K562 (cell line): ENCODE measurements around the gene PITPNB. TPM values are rescaled to one million over a fixed set of nuclear protein-coding genes. Genes with fewer than 3 reads are reported as not detected.

Experiments used
- ATAC-seq: fragments of 200-7000 bp; cut with Tn5 transposase; 3 replicates; pipeline ENCODE4 v1.9.1; 2020; ENCODE audit warnings: moderate library complexity
- BruUV-seq: library from RNA; stranded (reverse); fragments of 400-500 nt; replicated peaks from 2 replicates; lab custom pipeline; 2021; lab: Mats Ljungman, UMichigan
- CTCF ChIA-PET: fragments of 300-600 bp; formaldehyde crosslinking; extraction: SDS; loops from one replicate; lab custom pipeline; 2021; ENCODE audit warnings: low intra/inter-chr PET ratio; lab: Yijun Ruan, JAX
- POLR2A ChIA-PET: fragments of 300-600, 350-650 bp; sonication (Branson Sonifier 250); formaldehyde crosslinking; extraction: SDS; loops from one replicate; lab custom pipeline; 2021; ENCODE audit warnings: antibody characterized with exemption, inconsistent platforms; lab: Yijun Ruan, JAX
- DNase-seq, 4 experiments: peaks; one replicate each; pipeline versions ENCODE4 v3.0.0 to v3.0.0-alpha.2; 2011 to 2018; ENCODE audit warnings: low spot score in 3 of 4, mixed read lengths in 3 of 4; ENCODE audit errors: extremely low read depth in 1 of 4
- FAIRE-seq: peaks from 2 replicates; lab custom pipeline; 2011; peaks lifted over from hg19 to GRCh38; lab: Jason Lieb, UNC
- H2AFZ ChIP-seq: 2 replicates; pipeline ENCODE4 v1.6.0; 2011; ENCODE audit warnings: low read depth, low read length, control low read depth, inconsistent platforms
- H3K27ac ChIP-seq: fragments of 200-600 bp; 3 replicates; pipeline ENCODE4 v1.8.0; 2011; ENCODE audit warnings: low read depth, mild to moderate bottlenecking, control low read depth, inconsistent platforms, low read length, moderate library complexity, mixed read lengths; ENCODE audit errors: extremely low read depth
- H3K27me3 ChIP-seq, 2 experiments: fragments of 300-600 bp in 1 of 2; 2 replicates in 1 of 2; 3 replicates in 1 of 2; pipeline versions ENCODE4 v1.6.0 to v1.8.0; 2011; ENCODE audit warnings: inconsistent platforms in 2 of 2, low read length in 2 of 2, mild to moderate bottlenecking in 1 of 2, mixed read lengths in 1 of 2, moderate library complexity in 1 of 2; ENCODE audit not compliant: control insufficient read depth in 2 of 2, insufficient read depth in 2 of 2
- H3K36me3 ChIP-seq: fragments of 300-600 bp; 3 replicates; pipeline ENCODE4 v1.8.0; 2011; ENCODE audit warnings: mild to moderate bottlenecking, low read length, inconsistent platforms; ENCODE audit not compliant: control insufficient read depth, insufficient read depth
- H3K4me1 ChIP-seq, 2 experiments: fragments of 200-600 bp in 1 of 2; replicated peaks in 1 of 2; 2 replicates in 1 of 2; 3 replicates in 1 of 2; pipeline versions ENCODE4 v1.5.1 to v1.8.0; 2011; ENCODE audit warnings: inconsistent platforms in 2 of 2, low read length in 2 of 2, mild to moderate bottlenecking in 1 of 2, mixed read lengths in 1 of 2, moderate library complexity in 1 of 2; ENCODE audit not compliant: control insufficient read depth in 2 of 2, insufficient read depth in 2 of 2
- H3K4me2 ChIP-seq: 2 replicates; pipeline ENCODE4 v1.6.1; 2011; ENCODE audit warnings: low read length, control low read depth, inconsistent platforms, mixed read lengths; ENCODE audit not compliant: insufficient read depth
- H3K4me3 ChIP-seq: fragments of 200-600 bp; sonication (generic), shearing (Covaris generic); 2 replicates; pipeline ENCODE4 v1.5.1; 2016; ENCODE audit warnings: control low read depth, inconsistent platforms
- H3K79me2 ChIP-seq: fragments of 200-600 bp; 3 replicates; pipeline ENCODE4 v1.8.0; 2011; ENCODE audit warnings: low read length, inconsistent platforms; ENCODE audit not compliant: control insufficient read depth, insufficient read depth
- H3K9ac ChIP-seq, 2 experiments: 2 replicates each; pipeline versions ENCODE4 v1.6.0 to v1.6.1; 2011; ENCODE audit warnings: low read depth in 2 of 2, low read length in 2 of 2, control low read depth in 1 of 2, inconsistent platforms in 1 of 2, mild to moderate bottlenecking in 1 of 2, mixed read lengths in 1 of 2; ENCODE audit not compliant: insufficient read depth in 1 of 2
- H3K9me1 ChIP-seq: one replicate; pipeline ENCODE4 v1.6.0; 2011; ENCODE audit warnings: inconsistent platforms, mild to moderate bottlenecking, low read length, moderate library complexity; ENCODE audit not compliant: control insufficient read depth, insufficient read depth
- H3K9me3 ChIP-seq: replicated peaks from 2 replicates; pipeline ENCODE4 v1.5.1; 2011; ENCODE audit warnings: low read depth, low read length, inconsistent platforms; ENCODE audit not compliant: control insufficient read depth, insufficient read depth
- H4K20me1 ChIP-seq: replicated peaks from 2 replicates; pipeline ENCODE4 v1.6.1; 2011; ENCODE audit warnings: low read length, inconsistent platforms, mixed read lengths; ENCODE audit not compliant: control insufficient read depth, insufficient read depth
- EGR1 ChIP-seq: fragments of 450-650 bp; conservative IDR thresholded peaks from 2 replicates; pipeline ENCODE4 v1.6.1; 2017; ENCODE audit warnings: mild to moderate bottlenecking
- GABPA ChIP-seq: fragments of 200-800 bp; sonication (Bioruptor generic); conservative IDR thresholded peaks from 2 replicates; pipeline ENCODE4 v1.6.1; 2016; ENCODE audit warnings: low read depth, missing genetic modification characterization, missing compliant biosample characterization
- MTA1 ChIP-seq: fragments of 450-650 bp; IDR thresholded peaks from 2 replicates; pipeline ENCODE4 v1.6.1; 2017; ENCODE audit warnings: borderline replicate concordance
- MTA2 ChIP-seq: fragments of 450-650 bp; IDR thresholded peaks from 2 replicates; pipeline ENCODE4 v1.6.1; 2016; ENCODE audit warnings: low read depth
- PRMT5 ChIP-seq: sonication (generic); formaldehyde crosslinking; IDR thresholded peaks from 2 replicates; pipeline ENCODE4 v1.5.0; 2020; ENCODE audit warnings: missing genetic modification reagents
- SNRNP70 ChIP-seq: fragments of 200-400 bp; formaldehyde crosslinking; optimal IDR thresholded peaks from 2 replicates; pipeline ENCODE3; 2017; ENCODE audit warnings: low read depth, low read length
- U2AF1 ChIP-seq: fragments of 200-400 bp; formaldehyde crosslinking; optimal IDR thresholded peaks from 2 replicates; pipeline ENCODE3; 2017; ENCODE audit warnings: mild to moderate bottlenecking, low read depth, low read length, moderate library complexity
- USF1 ChIP-seq: sonication (generic); formaldehyde crosslinking; IDR thresholded peaks from 2 replicates; pipeline ENCODE4 v1.9.0; 2022; ENCODE audit warnings: mild to moderate bottlenecking, missing genetic modification reagents
- ZNF134 ChIP-seq: fragments of 250-450 bp; sonication (Bioruptor Pico); conservative IDR thresholded peaks from 2 replicates; pipeline ENCODE4 v1.4.0; 2020
- ZNF551 ChIP-seq: fragments of 250-450 bp; sonication (Bioruptor Pico); IDR thresholded peaks from 2 replicates; pipeline ENCODE4 v1.5.0; 2021; ENCODE audit warnings: mild to moderate bottlenecking, moderate library complexity
- ZNF780A ChIP-seq: fragments of 250-450 bp; sonication (Bioruptor Pico); IDR thresholded peaks from 2 replicates; pipeline ENCODE4 v1.5.0; 2021; ENCODE audit warnings: mild to moderate bottlenecking
- WGBS: fragments of 100-300 bp; shearing (Covaris generic); methylation state at CpG from one replicate; pipeline ENCODE4 v1.1.6; 2016; ENCODE audit warnings: low coverage, mixed read lengths; ENCODE audit not compliant: insufficient coverage; ENCODE audit errors: missing lambda C conversion rate; 5-methylcytosine and 5-hydroxymethylcytosine counted together
- in situ Hi-C: fragments of 300-500 bp; cut with MboI; formaldehyde crosslinking; loops from 4 replicates; pipeline ENCODE4 v1.15.0; 2018; ENCODE audit warnings: inconsistent platforms, mixed read lengths
- intact Hi-C: fragments of 100-400 bp; cut with micrococcal nuclease; formaldehyde crosslinking; loops from 2 replicates; pipeline ENCODE4 v1.14.2; 2022
- polyA plus RNA-seq, 8 experiments: library from polyadenylated mRNA; depleted of rRNA in 4 of 8; stranded (reverse) in 5 of 8; unstranded in 3 of 8; fragments of >200 nt; fragmentation: Nextera tagmentation in 2 of 8; fragmentation: Illumina TruSeq in 1 of 8; extraction: Ambion mirVana in 2 of 8; extraction: Trizol in 1 of 8; gene quantifications; 2 replicates each; pipeline versions ENCODE4 v1.2.1 to v1.2.3, GENCODE V29; 2011 to 2014; ENCODE audit warnings: inconsistent platforms in 1 of 8, missing spikeins in 1 of 8
- total RNA-seq, 7 experiments: library from RNA; depleted of rRNA in 6 of 7; stranded (reverse); fragments of >200 nt in 6 of 7; fragmentation: Illumina TruSeq in 2 of 7; extraction: Trizol in 2 of 7; gene quantifications; 2 replicates each; pipeline versions ENCODE4 v1.2.1 to v1.2.3, GENCODE V29; 2011 to 2021; ENCODE audit warnings: low replicate concordance in 1 of 7
- TF ChIP-seq, protein P1 (sequence below): fragments of 450-650 bp; IDR thresholded peaks from one replicate; pipeline ENCODE4 v1.6.1; 2018; ENCODE audit warnings: mild to moderate bottlenecking, moderate library complexity; ENCODE audit not compliant: partially characterized antibody

Gene PITPNB
- total and polyA plus RNA-seq, 9 of the 15 experiments (the other 6 are each of a cell fraction or from before 2014, with no cell fraction given), result 13.1 to 52.4 (median 34.7) TPM

GRCh38 chr22:27863556-27863955 lies 55.5 kb downstream of the PITPNB start (continued):
- no peak for TF ChIP-seq MTA2
- no peak for TF ChIP-seq ZNF780A (CRISPR knock-in tag)
- TF ChIP-seq ZNF134 (CRISPR knock-in tag), result no peak
- no peak for TF ChIP-seq PRMT5 (CRISPR knock-in tag)
- TF ChIP-seq GABPA (tag), result no peak
- no peak for TF ChIP-seq EGR1
- no peak for TF ChIP-seq USF1 (CRISPR knock-in tag)

- peaks cover 78% of the 10 kb centered on the region for H3K36me3 ChIP-seq
- TF ChIP-seq MTA1 (no peak), SNRNP70 (no peak), U2AF1 (no peak), ZNF551 (no peak)
- TF ChIP-seq, protein P1, sequence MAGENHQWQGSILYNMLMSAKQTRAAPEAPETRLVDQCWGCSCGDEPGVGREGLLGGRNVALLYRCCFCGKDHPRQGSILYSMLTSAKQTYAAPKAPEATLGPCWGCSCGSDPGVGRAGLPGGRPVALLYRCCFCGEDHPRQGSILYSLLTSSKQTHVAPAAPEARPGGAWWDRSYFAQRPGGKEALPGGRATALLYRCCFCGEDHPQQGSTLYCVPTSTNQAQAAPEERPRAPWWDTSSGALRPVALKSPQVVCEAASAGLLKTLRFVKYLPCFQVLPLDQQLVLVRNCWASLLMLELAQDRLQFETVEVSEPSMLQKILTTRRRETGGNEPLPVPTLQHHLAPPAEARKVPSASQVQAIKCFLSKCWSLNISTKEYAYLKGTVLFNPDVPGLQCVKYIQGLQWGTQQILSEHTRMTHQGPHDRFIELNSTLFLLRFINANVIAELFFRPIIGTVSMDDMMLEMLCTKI, result no peak
- FAIRE-seq (no peak), DNase-seq (no peak), ATAC-seq (no peak)
- H3K4me3 ChIP-seq, result no peak overlapping the region
- H3K79me2 ChIP-seq, result no peaks in the 10 kb centered on the region
- in situ Hi-C loops (no loop called here), intact Hi-C loops (no loop called here)
- POLR2A ChIA-PET, result interaction anchor here (2.0 kb wide), 1 partner anchor 11 kb away, joined by 4 read pairs; no protein-coding TSS in a partner anchor
- CTCF ChIA-PET, result no interaction called here
- no peaks in the 10 kb centered on the region for H3K27me3 ChIP-seq
- no peaks in the 10 kb centered on the region for H3K9me1 ChIP-seq
- no peaks in the 10 kb centered on the region for H3K9me3 ChIP-seq
- H3K27ac ChIP-seq, result no peak overlapping the region
- WGBS, result 100% methylated on average over 1 of the region's 1 CpG
- H4K20me1 ChIP-seq, result no peaks in the 10 kb centered on the region
- no peaks in the 10 kb centered on the region; a peak in 1 of 5 replicates for H3K4me1 ChIP-seq
- H2AFZ ChIP-seq, result no peak overlapping the region
- no peak overlapping the region for H3K9ac ChIP-seq
- H3K4me2 ChIP-seq, result no peak overlapping the region
- no TSS peak for BruUV-seq
These were observed 56.1 kb downstream of the PITPNB start for GRCh38 chr22:27863001-27863400.
